HG02981 (cell line): ENCODE results near the gene IP6K3.

Experiments used
- ATAC-seq: cut with Tn5 transposase; IDR thresholded peaks from one replicate; pipeline ENCODE4 v1.9.1; 2021; ENCODE audit warnings: mild to moderate bottlenecking, moderate library complexity; ENCODE audit not compliant: unreplicated experiment

IP6K3 gene

GRCh38 chr6:33744001-33744848, 2.5 kb downstream of the IP6K3 start:
- ATAC-seq: no peak

GRCh38 chr6:33742837-33743236, 3.9 kb downstream of the IP6K3 start:
- ATAC-seq: no peak

- no peak for ATAC-seq
Measured at GRCh38 chr6:33742092-33742491, 4.6 kb downstream of the IP6K3 start.

- no peak for ATAC-seq
Measured at GRCh38 chr6:33740794-33741193, 5.9 kb downstream of the IP6K3 start.

GRCh38 chr6:33740204-33740608, 6.5 kb downstream of the IP6K3 start:
- no peak for ATAC-seq

- ATAC-seq: no peak
Measured at GRCh38 chr6:33739571-33739970, 7.1 kb downstream of the IP6K3 start.

GRCh38 chr6:33738879-33739278, 7.8 kb downstream of the IP6K3 start:
- ATAC-seq: no peak

- no peak for ATAC-seq
Measured at GRCh38 chr6:33738153-33738552, 8.6 kb downstream of the IP6K3 start.

GRCh38 chr6:33737267-33738026, 9.3 kb downstream of the IP6K3 start:
- no peak for ATAC-seq

- no peak for ATAC-seq
Measured at GRCh38 chr6:33735216-33735615, 11.5 kb downstream of the IP6K3 start.

- ATAC-seq: no peak
Measured at GRCh38 chr6:33733709-33734007, 13.0 kb downstream of the IP6K3 start.

- ATAC-seq: no peak
Measured at GRCh38 chr6:33732817-33733708, 13.6 kb downstream of the IP6K3 start.

- ATAC-seq: no peak
Measured at GRCh38 chr6:33732385-33732784, 14.3 kb downstream of the IP6K3 start.

GRCh38 chr6:33731751-33732282, 14.9 kb downstream of the IP6K3 start:
- ATAC-seq: no peak

- ATAC-seq: no peak
Measured at GRCh38 chr6:33731035-33731434, 15.7 kb downstream of the IP6K3 start.

GRCh38 chr6:33730611-33731010, 16.1 kb downstream of the IP6K3 start:
- no peak for ATAC-seq

- no peak for ATAC-seq
Measured at GRCh38 chr6:33729059-33729458, 17.6 kb downstream of the IP6K3 start.

GRCh38 chr6:33728438-33728837, 18.3 kb downstream of the IP6K3 start:
- no peak for ATAC-seq

- ATAC-seq: no peak
Measured at GRCh38 chr6:33727932-33728331, 18.8 kb downstream of the IP6K3 start.

GRCh38 chr6:33727126-33727525, 19.6 kb downstream of the IP6K3 start:
- no peak for ATAC-seq

GRCh38 chr6:33726696-33727095, 20.0 kb downstream of the IP6K3 start:
- no peak for ATAC-seq
